Breast epithelium (tissue), 4 donors: ENCODE measurements around the gene MAK. TPM values are rescaled to one million over a fixed set of nuclear protein-coding genes. Genes with fewer than 3 reads are reported as not detected.
"Not testable (repeated sequence)": the region's sequence is repeated elsewhere in the genome, so short reads cannot be mapped to it uniquely, and the experiment has no call there.

Source experiments
- DNase-seq, 2 donors: peaks; one replicate each; pipeline ENCODE4 v3.0.0-alpha.2; 2019; ENCODE audit warnings: low spot score in 2 of 2
- H3K27ac ChIP-seq, 2 donors: fragments of 200-600 bp; sonication (generic) in 1 of 2; one replicate each; pipeline ENCODE4 v1.5.1; 2016 to 2019; ENCODE audit warnings: mild to moderate bottlenecking in 1 of 2
- H3K27me3 ChIP-seq, 2 donors: fragments of 200-600 bp; sonication (generic) in 1 of 2; one replicate each; pipeline versions ENCODE4 v1.5.1 to v1.6.0; 2017 to 2019; ENCODE audit warnings: control low read depth in 1 of 2, mild to moderate bottlenecking in 1 of 2
- H3K36me3 ChIP-seq: fragments of 200-600 bp; one replicate; pipeline ENCODE4 v1.5.1; 2019
- H3K4me1 ChIP-seq, 2 donors: fragments of 200-600 bp; sonication (generic); one replicate each; pipeline ENCODE4 v1.5.1; 2016 to 2019; ENCODE audit warnings: control low read depth in 1 of 2
- H3K4me3 ChIP-seq, 3 donors: fragments of 200-600 bp; sonication (generic); 1 replicate in 2 of 3; 2 replicates in 1 of 3; pipeline ENCODE4 v1.5.1; 2016 to 2019; ENCODE audit warnings: mild to moderate bottlenecking in 3 of 3, moderate library complexity in 2 of 3
- H3K9me3 ChIP-seq, 2 donors: fragments of 200-600 bp; sonication (generic) in 1 of 2; one replicate each; pipeline ENCODE4 v1.5.1; 2016 to 2019; ENCODE audit warnings: control low read depth in 1 of 2
- CTCF ChIP-seq, 3 donors: fragments of 450-650 bp; IDR thresholded peaks; one replicate each; pipeline ENCODE4 v1.5.1; 2016 to 2017; ENCODE audit warnings: antibody characterized with exemption in 3 of 3, mild to moderate bottlenecking in 3 of 3, moderate library complexity in 3 of 3
- POLR2A ChIP-seq: fragments of 450-650 bp; IDR thresholded peaks from one replicate; pipeline ENCODE4 v1.6.1; 2016; ENCODE audit warnings: antibody characterized with exemption, mild to moderate bottlenecking, moderate library complexity
- POLR2AphosphoS5 ChIP-seq, 3 donors: sonication (generic); formaldehyde crosslinking; IDR thresholded peaks; one replicate each; pipeline ENCODE4 v1.6.1; 2017; ENCODE audit warnings: antibody characterized with exemption in 3 of 3
- intact Hi-C: fragments of 100-400 bp; cut with DNase I; formaldehyde crosslinking; loops from one replicate; pipeline ENCODE4 v1.15.1; 2023; ENCODE audit warnings: low total_unique reads
- total RNA-seq, 3 donors: library from RNA; depleted of rRNA; stranded (reverse); fragments of >200 nt; gene quantifications; one replicate each; pipeline ENCODE4 v1.1.0, GENCODE V29; 2016

Gene MAK
- total RNA-seq, 3 donors from 2014 or later, result 0.16 to 0.98 (median 0.59) TPM

- intact Hi-C loops, result no loop called here
- H3K27ac ChIP-seq, result no peak overlapping the region
- TF ChIP-seq POLR2A (no peak), POLR2AphosphoS5 (IDR thresholded peaks at IDR 0.05) (no peak), CTCF (IDR thresholded peaks at IDR 0.05) (no peak)
These were observed 13.5 kb downstream of the MAK start for GRCh38 chr6:10824819-10825218.

GRCh38 chr6:10824297-10824696 is 14.0 kb downstream of the MAK start:
- no peak overlapping the region for H3K27ac ChIP-seq
- no peak for DNase-seq
- no peaks in the 10 kb centered on the region for H3K9me3 ChIP-seq
- intact Hi-C loops, result no loop called here
- no peaks in the 10 kb centered on the region for H3K27me3 ChIP-seq
- H3K36me3 ChIP-seq, result peaks cover 4% of the 10 kb centered on the region
- TF ChIP-seq CTCF (IDR thresholded peaks at IDR 0.05) (no peak), POLR2AphosphoS5 (IDR thresholded peaks at IDR 0.05) (no peak), POLR2A (no peak)
- H3K4me1 ChIP-seq, result no peaks in the 10 kb centered on the region
- H3K4me3 ChIP-seq, result no peak overlapping the region

More at GRCh38 chr6:10824819-10825218, 13.5 kb downstream of the MAK start:
- H3K36me3 ChIP-seq, result peaks cover 4% of the 10 kb centered on the region
- H3K4me1 ChIP-seq, result no peaks in the 10 kb centered on the region
- H3K4me3 ChIP-seq, result no peak overlapping the region
- no peaks in the 10 kb centered on the region for H3K27me3 ChIP-seq
- no peak for DNase-seq
- H3K9me3 ChIP-seq, result no peaks in the 10 kb centered on the region

GRCh38 chr6:10814176-10814575 is 24.2 kb downstream of the MAK start:
- H3K4me3 ChIP-seq, H3K9me3 ChIP-seq, H3K27me3 ChIP-seq, H3K4me1 ChIP-seq, H3K36me3 ChIP-seq, H3K27ac ChIP-seq, intact Hi-C loops, DNase-seq: not testable (repeated sequence)

- intact Hi-C loops, result no loop called here
These were observed 29.2 kb downstream of the MAK start for GRCh38 chr6:10809098-10809497.

GRCh38 chr6:10808376-10808775 is 30.0 kb downstream of the MAK start:
- no peak for TF ChIP-seq POLR2AphosphoS5 (IDR thresholded peaks at IDR 0.05)
- no peak for TF ChIP-seq POLR2A
- no peak for TF ChIP-seq CTCF (IDR thresholded peaks at IDR 0.05)
- H3K36me3 ChIP-seq, result no peaks in the 10 kb centered on the region
- no peak overlapping the region for H3K27ac ChIP-seq
- H3K4me1 ChIP-seq, result no peaks in the 10 kb centered on the region
- no peak overlapping the region for H3K4me3 ChIP-seq
- intact Hi-C loops, result no loop called here
- DNase-seq, result no peak
- H3K27me3 ChIP-seq, result no peaks in the 10 kb centered on the region
- H3K9me3 ChIP-seq, result no peaks in the 10 kb centered on the region

More at GRCh38 chr6:10809098-10809497, 29.2 kb downstream of the MAK start:
- H3K4me1 ChIP-seq, result no peaks in the 10 kb centered on the region
- TF ChIP-seq CTCF (IDR thresholded peaks at IDR 0.05) (no peak), POLR2AphosphoS5 (IDR thresholded peaks at IDR 0.05) (no peak), POLR2A (no peak)
- H3K9me3 ChIP-seq, result no peaks in the 10 kb centered on the region
- H3K4me3 ChIP-seq, result no peak overlapping the region
- no peak overlapping the region for H3K27ac ChIP-seq
- H3K36me3 ChIP-seq, result no peaks in the 10 kb centered on the region
- H3K27me3 ChIP-seq, result no peaks in the 10 kb centered on the region
- no peak for DNase-seq
